GM12878 (cell line): Measurements from ENCODE around the gene RCBTB2. TPM values are rescaled to one million over a fixed set of nuclear protein-coding genes. Genes with fewer than 3 reads are reported as not detected.

ENCODE experiments used
- ATAC-seq: fragments of 200-7000 bp; cut with Tn5 transposase; 3 replicates; pipeline ENCODE4 v1.9.1; 2020; ENCODE audit warnings: mild to moderate bottlenecking, moderate library complexity
- BruUV-seq: library from RNA; stranded (reverse); fragments of 400-500 nt; replicated peaks from 2 replicates; lab custom pipeline; 2021; lab: Mats Ljungman, UMichigan
- CTCF ChIA-PET: fragments of 300-600 bp; sonication (Branson Sonifier 250); formaldehyde crosslinking; extraction: SDS; loops from one replicate; lab custom pipeline; 2021; ENCODE audit warnings: inconsistent platforms; lab: Yijun Ruan, JAX
- POLR2A ChIA-PET: fragments of 350-600 bp; formaldehyde crosslinking; extraction: SDS; loops from one replicate; lab custom pipeline; 2021; ENCODE audit warnings: inconsistent platforms; lab: Charles Lee
- RAD21 ChIA-PET: fragments of 300-600 bp; sonication (Branson Sonifier 250); formaldehyde crosslinking; loops from one replicate; lab custom pipeline; 2023; ENCODE audit warnings: antibody characterized with exemption; ENCODE audit not compliant: unreplicated experiment; lab: Charles Lee
- SMC1A ChIA-PET: fragments of 300-600 bp; sonication (Branson Sonifier 250); formaldehyde crosslinking; loops from one replicate; lab custom pipeline; 2023; ENCODE audit not compliant: unreplicated experiment, uncharacterized antibody; lab: Charles Lee
- DNase-seq: peaks from one replicate; pipeline ENCODE4 v3.0.0-alpha.2; 2011; ENCODE audit warnings: low read depth, low spot score
- FAIRE-seq: peaks from 3 replicates; lab custom pipeline; 2011; peaks lifted over from hg19 to GRCh38; lab: Jason Lieb, UNC
- H2AFZ ChIP-seq: 2 replicates; pipeline ENCODE4 v1.6.0; 2011; ENCODE audit warnings: low read depth, low read length, control low read depth; ENCODE audit not compliant: control insufficient read depth
- H3K27ac ChIP-seq: 2 replicates; pipeline ENCODE4 v1.5.1; 2011; ENCODE audit warnings: control low read depth; ENCODE audit not compliant: control insufficient read depth, insufficient read depth
- H3K27me3 ChIP-seq, 2 experiments: replicated peaks in 1 of 2; 2 replicates each; pipeline versions ENCODE4 v1.6.0 to v1.6.1; 2011; ENCODE audit warnings: low read length in 1 of 2; ENCODE audit not compliant: control insufficient read depth in 2 of 2, insufficient read depth in 2 of 2
- H3K36me3 ChIP-seq, 2 experiments: 2 replicates each; pipeline ENCODE4 v1.5.1; 2011; ENCODE audit warnings: low read length in 1 of 2; ENCODE audit not compliant: control insufficient read depth in 2 of 2, insufficient read depth in 2 of 2
- H3K4me1 ChIP-seq: 2 replicates; pipeline ENCODE4 v1.6.1; 2011; ENCODE audit warnings: mild to moderate bottlenecking, low read length, moderate library complexity, mixed read lengths; ENCODE audit not compliant: control insufficient read depth, insufficient read depth
- H3K4me2 ChIP-seq: 2 replicates; pipeline ENCODE4 v1.6.0; 2011; ENCODE audit warnings: control low read depth; ENCODE audit not compliant: control insufficient read depth, insufficient read depth
- H3K4me3 ChIP-seq: fragments of 200-600 bp; sonication (generic); 2 replicates; pipeline ENCODE4 v1.5.1; 2016
- H3K79me2 ChIP-seq: 2 replicates; pipeline ENCODE4 v1.6.0; 2011; ENCODE audit warnings: low read length; ENCODE audit not compliant: control insufficient read depth, insufficient read depth
- H3K9ac ChIP-seq: 2 replicates; pipeline ENCODE4 v1.8.0; 2011; ENCODE audit warnings: low read length, control low read depth, mixed read lengths; ENCODE audit not compliant: control insufficient read depth, insufficient read depth
- H3K9me3 ChIP-seq: replicated peaks from 3 replicates; pipeline ENCODE4 v1.5.1; 2011; ENCODE audit warnings: mild to moderate bottlenecking, low read length; ENCODE audit not compliant: control insufficient read depth, insufficient read depth
- H4K20me1 ChIP-seq: 2 replicates; pipeline ENCODE4 v1.6.0; 2011; ENCODE audit not compliant: control insufficient read depth, insufficient read depth
- CBFB ChIP-seq: IDR thresholded peaks from 2 replicates; pipeline ENCODE4 v1.6.1; 2016; ENCODE audit warnings: antibody characterized with exemption, low read depth
- FOS ChIP-seq: IDR thresholded peaks from 3 replicates; pipeline ENCODE4 v1.6.1; 2011; ENCODE audit warnings: borderline replicate concordance; ENCODE audit not compliant: insufficient read length; ENCODE audit errors: extremely low read depth
- FOXK2 ChIP-seq: fragments of 450-650 bp; IDR thresholded peaks from 2 replicates; pipeline ENCODE4 v1.6.1; 2017; ENCODE audit warnings: mild to moderate bottlenecking, moderate library complexity
- MLLT1 ChIP-seq: fragments of 450-650 bp; IDR thresholded peaks from 2 replicates; pipeline ENCODE4 v1.6.1; 2016; ENCODE audit warnings: mild to moderate bottlenecking
- STAT3 ChIP-seq: IDR thresholded peaks from 2 replicates; pipeline ENCODE4 v1.6.1; 2011; ENCODE audit warnings: low read depth, low read length, improper control_type of control experiment
- WGBS: methylation state at CpG from one replicate; pipeline ENCODE4 v1.1.6; 2016; ENCODE audit warnings: low lambda C conversion rate; ENCODE audit not compliant: insufficient replicate concordance, insufficient coverage; ENCODE audit errors: missing lambda C conversion rate; 5-methylcytosine and 5-hydroxymethylcytosine counted together
- in situ Hi-C: fragments of 300-500 bp; cut with MboI; formaldehyde crosslinking; loops from 9 replicates; pipeline ENCODE4 v1.14.3; 2018; ENCODE audit warnings: mixed read lengths
- intact Hi-C: fragments of 100-400 bp; cut with micrococcal nuclease; formaldehyde crosslinking; loops from one replicate; pipeline ENCODE4 v1.14.2; 2022; ENCODE audit not compliant: unreplicated experiment
- polyA plus RNA-seq, 11 experiments: library from polyadenylated mRNA; depleted of rRNA in 4 of 11; unstranded in 6 of 11; stranded (reverse) in 5 of 11; fragments of >200 nt; fragmentation: Nextera tagmentation in 4 of 11; fragmentation: Illumina TruSeq in 1 of 11; extraction: Ambion mirVana in 4 of 11; extraction: Trizol in 1 of 11; gene quantifications; 1 replicate in 1 of 11; 2 replicates in 10 of 11; pipeline versions ENCODE4 v1.2.1 to v1.2.3, GENCODE V29; 2011 to 2016; ENCODE audit warnings: inconsistent platforms in 2 of 11, missing spikeins in 2 of 11, low read depth in 1 of 11
- total RNA-seq, 4 experiments: library from RNA; depleted of rRNA in 3 of 4; stranded (reverse); fragments of >200 nt in 3 of 4; fragmentation: Illumina TruSeq in 1 of 4; extraction: Trizol in 1 of 4; gene quantifications; 2 replicates each; pipeline versions ENCODE4 v1.2.1 to v1.2.3, GENCODE V29; 2013 to 2021
- TF ChIP-seq, protein P1 (sequence below): IDR thresholded peaks from 2 replicates; pipeline ENCODE4 v1.6.1; 2012; ENCODE audit warnings: mild to moderate bottlenecking, low read depth, low read length

Gene RCBTB2
- total and polyA plus RNA-seq, 10 of the 15 experiments (the other 5 are each of a cell fraction or from before 2014, with no cell fraction given): 5.0 to 16.0 (median 8.5) TPM

DNA sequence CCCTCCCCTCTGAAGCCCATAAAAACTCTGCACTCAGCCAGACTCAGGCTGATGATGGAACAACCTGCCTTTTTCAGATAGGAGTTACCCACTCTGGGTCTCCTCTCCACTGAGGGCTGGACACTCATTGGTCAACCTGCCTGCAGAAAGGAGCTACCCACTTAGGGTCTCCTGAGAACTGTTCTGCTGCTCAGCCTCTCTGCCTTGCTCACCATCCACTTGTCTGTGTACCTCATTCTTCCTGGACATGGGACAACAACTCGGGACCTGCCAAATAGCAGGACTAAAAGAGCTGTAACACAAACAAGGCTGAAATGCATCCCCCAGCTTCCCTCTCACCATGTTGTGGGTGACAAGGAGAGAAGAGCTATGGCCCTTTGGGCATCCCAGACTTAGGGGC lies 18.4 kb upstream of the RCBTB2 start (continued):
- TF ChIP-seq, protein P1, sequence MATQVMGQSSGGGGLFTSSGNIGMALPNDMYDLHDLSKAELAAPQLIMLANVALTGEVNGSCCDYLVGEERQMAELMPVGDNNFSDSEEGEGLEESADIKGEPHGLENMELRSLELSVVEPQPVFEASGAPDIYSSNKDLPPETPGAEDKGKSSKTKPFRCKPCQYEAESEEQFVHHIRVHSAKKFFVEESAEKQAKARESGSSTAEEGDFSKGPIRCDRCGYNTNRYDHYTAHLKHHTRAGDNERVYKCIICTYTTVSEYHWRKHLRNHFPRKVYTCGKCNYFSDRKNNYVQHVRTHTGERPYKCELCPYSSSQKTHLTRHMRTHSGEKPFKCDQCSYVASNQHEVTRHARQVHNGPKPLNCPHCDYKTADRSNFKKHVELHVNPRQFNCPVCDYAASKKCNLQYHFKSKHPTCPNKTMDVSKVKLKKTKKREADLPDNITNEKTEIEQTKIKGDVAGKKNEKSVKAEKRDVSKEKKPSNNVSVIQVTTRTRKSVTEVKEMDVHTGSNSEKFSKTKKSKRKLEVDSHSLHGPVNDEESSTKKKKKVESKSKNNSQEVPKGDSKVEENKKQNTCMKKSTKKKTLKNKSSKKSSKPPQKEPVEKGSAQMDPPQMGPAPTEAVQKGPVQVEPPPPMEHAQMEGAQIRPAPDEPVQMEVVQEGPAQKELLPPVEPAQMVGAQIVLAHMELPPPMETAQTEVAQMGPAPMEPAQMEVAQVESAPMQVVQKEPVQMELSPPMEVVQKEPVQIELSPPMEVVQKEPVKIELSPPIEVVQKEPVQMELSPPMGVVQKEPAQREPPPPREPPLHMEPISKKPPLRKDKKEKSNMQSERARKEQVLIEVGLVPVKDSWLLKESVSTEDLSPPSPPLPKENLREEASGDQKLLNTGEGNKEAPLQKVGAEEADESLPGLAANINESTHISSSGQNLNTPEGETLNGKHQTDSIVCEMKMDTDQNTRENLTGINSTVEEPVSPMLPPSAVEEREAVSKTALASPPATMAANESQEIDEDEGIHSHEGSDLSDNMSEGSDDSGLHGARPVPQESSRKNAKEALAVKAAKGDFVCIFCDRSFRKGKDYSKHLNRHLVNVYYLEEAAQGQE: no peak
- TF ChIP-seq FOS (no peak), MLLT1 (no peak), STAT3 (no peak), FOXK2 (no peak)
- TF ChIP-seq, all 136 proteins: peak for 0

DNA sequence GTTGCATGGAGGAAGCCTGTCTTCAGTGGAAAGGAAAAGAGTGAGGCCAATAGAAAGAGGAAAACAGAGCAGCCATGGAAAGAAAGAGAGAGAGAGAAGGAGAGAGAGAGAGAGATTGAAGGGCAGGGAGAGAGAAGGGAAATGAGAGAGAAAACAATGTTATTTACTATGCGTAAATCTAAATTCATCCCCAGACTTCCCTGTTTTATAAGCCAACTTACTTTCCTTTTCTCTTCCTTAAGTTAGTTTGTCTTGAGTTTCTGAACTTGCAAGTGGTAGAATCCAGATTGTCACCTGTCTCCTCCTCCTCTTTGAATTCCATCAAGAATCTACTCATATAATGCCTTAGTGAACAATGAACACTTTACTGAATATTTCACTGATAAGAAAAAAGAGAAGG lies 16.8 kb upstream of the RCBTB2 start:
- Histone ChIP-seq H3K9me3 (peaks cover 15% of the 10 kb centered on the region), H3K36me3 (no peaks in the 10 kb centered on the region), H2AFZ (no peak overlapping the region), H3K4me1 (no peaks in the 10 kb centered on the region), H3K79me2 (no peaks in the 10 kb centered on the region), H4K20me1 (no peaks in the 10 kb centered on the region), H3K27ac (no peak overlapping the region), H3K27me3 (no peaks in the 10 kb centered on the region), H3K4me2 (no peak overlapping the region), H3K4me3 (no peak overlapping the region), H3K9ac (no peak overlapping the region)
- no peak for TF ChIP-seq CBFB
- POLR2A ChIA-PET: no interaction called here
- RAD21 ChIA-PET: no interaction called here
- intact Hi-C loops: no loop called here
- no peak for DNase-seq
- CTCF ChIA-PET: no interaction called here
- no TSS peak for BruUV-seq
- no peak for ATAC-seq
- in situ Hi-C loops: no loop called here
- SMC1A ChIA-PET: no interaction called here
- WGBS: 90% methylated on average over 1 of the region's 1 CpG
- FAIRE-seq: no peak
